GM12892 (cell line): Measurements from ENCODE around the gene CACNA1C.

Source experiments
- POLR2A ChIP-seq: IDR thresholded peaks from 2 replicates; pipeline ENCODE4 v1.6.1; 2011; ENCODE audit warnings: low read depth, low read length, control low read depth
- POLR2AphosphoS5 ChIP-seq: IDR thresholded peaks from 2 replicates; pipeline ENCODE4 v1.6.1; 2011; ENCODE audit warnings: low read depth, low read length, control low read depth

DNA sequence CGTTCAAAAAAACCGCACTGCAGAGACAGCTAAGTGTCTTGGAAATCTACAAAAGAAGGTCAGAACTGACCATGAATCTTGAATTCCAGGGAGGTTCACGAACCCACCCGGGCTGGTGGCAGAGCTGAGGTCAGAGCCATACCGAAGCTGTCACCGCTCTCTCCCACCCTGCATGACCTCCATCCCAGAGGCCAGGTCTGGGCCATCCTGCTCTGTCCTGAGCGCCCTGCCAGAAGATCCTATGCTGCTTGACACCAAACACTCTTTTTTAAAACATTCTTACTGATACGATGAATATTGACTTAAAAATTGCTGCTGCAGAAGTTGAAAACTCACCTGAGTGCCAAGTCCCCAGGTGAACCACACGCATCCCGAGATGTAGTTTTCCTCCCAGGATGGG lies 412.9 kb downstream of the CACNA1C start:
- TF ChIP-seq POLR2A = no peak
- no peak for TF ChIP-seq POLR2AphosphoS5
